Prostate gland (tissue), 2 donors: ENCODE data around the gene FANK1.

Experiments used
- CTCF ChIP-seq, 4 experiments: fragments of 200-600 bp in 2 of 4; fragments of 450-650 bp in 2 of 4; sonication (generic) in 2 of 4; IDR thresholded peaks; 1 replicate in 3 of 4; 2 replicates in 1 of 4; pipeline ENCODE4 v1.5.1; 2016 to 2019; ENCODE audit warnings: antibody characterized with exemption in 4 of 4, mild to moderate bottlenecking in 2 of 4, moderate library complexity in 2 of 4
- POLR2A ChIP-seq: fragments of 450-650 bp; IDR thresholded peaks from one replicate; pipeline ENCODE4 v1.6.1; 2016; ENCODE audit warnings: antibody characterized with exemption, mild to moderate bottlenecking

GRCh38 chr10:125871338-125871737 lies 25.0 kb upstream of the FANK1 start:
- TF ChIP-seq CTCF (IDR thresholded peaks at IDR 0.05) (no peak), POLR2A (no peak)
